ENCODE results near the gene SFT2D3. TPM values are rescaled to one million over a fixed set of nuclear protein-coding genes. Genes with fewer than 3 reads are reported as not detected.
A peak's percentile ranks its signal among the peaks of the same experiment; 100 is the strongest.

The SFT2D3 gene
- total RNA-seq, 1 donor from 2014 or later: 5.7 TPM

DNA sequence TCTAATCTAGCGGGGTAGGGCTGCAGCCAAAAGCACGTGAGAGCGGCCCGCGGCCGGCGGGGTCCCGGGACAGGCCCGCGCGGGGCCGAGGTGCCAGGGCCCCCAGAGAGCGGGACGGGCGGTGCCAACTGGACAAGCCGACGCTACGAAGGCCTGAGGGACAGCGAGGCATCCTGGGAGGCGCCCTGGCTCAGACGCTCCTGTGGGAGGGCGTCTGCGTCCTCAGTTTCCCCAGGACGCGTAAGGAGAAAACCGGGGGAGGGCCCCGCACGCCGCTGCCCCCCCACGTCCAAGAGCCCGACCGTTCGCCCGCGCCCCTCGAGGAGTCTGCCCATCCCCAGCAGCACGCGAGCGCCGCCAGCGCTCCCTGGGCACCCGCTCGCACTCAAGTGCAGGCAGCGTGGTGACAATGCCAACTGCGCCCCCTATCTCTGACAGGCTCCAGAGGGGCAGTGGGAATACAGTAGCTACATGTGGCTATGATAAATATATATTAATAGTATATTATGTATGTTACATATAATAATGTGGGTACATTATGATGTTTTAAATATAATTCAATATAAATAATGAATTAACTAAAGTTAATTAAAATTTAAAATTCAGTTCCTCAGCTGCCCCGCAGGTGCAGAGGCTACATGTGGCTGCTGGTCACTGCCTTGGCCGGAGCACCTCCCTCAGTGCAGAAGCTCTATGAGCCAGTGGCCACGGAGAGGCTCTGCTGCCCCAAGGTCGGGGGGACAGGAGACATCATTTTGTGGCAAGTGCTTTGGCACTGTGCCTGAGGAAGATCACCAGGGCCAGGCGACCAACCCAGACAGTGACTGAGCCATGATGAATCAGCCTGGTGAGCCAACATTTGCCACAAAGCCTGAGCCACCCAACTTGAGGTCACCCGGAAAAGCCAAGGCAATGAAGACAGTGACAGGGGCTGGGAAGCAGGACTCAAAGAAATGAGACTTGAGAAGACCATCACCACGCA, 5.5 kb upstream of the SFT2D3 start:
- TF ChIP-seq, protein P1, sequence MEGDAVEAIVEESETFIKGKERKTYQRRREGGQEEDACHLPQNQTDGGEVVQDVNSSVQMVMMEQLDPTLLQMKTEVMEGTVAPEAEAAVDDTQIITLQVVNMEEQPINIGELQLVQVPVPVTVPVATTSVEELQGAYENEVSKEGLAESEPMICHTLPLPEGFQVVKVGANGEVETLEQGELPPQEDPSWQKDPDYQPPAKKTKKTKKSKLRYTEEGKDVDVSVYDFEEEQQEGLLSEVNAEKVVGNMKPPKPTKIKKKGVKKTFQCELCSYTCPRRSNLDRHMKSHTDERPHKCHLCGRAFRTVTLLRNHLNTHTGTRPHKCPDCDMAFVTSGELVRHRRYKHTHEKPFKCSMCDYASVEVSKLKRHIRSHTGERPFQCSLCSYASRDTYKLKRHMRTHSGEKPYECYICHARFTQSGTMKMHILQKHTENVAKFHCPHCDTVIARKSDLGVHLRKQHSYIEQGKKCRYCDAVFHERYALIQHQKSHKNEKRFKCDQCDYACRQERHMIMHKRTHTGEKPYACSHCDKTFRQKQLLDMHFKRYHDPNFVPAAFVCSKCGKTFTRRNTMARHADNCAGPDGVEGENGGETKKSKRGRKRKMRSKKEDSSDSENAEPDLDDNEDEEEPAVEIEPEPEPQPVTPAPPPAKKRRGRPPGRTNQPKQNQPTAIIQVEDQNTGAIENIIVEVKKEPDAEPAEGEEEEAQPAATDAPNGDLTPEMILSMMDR (conservative IDR thresholded peaks at IDR 0.05; ENCODE audit: low read depth, low read length): peak; percentile 61
- H3K4me3 ChIP-seq (ENCODE audit: low read depth, low read length): peak overlapping the region; percentile 40

DNA sequence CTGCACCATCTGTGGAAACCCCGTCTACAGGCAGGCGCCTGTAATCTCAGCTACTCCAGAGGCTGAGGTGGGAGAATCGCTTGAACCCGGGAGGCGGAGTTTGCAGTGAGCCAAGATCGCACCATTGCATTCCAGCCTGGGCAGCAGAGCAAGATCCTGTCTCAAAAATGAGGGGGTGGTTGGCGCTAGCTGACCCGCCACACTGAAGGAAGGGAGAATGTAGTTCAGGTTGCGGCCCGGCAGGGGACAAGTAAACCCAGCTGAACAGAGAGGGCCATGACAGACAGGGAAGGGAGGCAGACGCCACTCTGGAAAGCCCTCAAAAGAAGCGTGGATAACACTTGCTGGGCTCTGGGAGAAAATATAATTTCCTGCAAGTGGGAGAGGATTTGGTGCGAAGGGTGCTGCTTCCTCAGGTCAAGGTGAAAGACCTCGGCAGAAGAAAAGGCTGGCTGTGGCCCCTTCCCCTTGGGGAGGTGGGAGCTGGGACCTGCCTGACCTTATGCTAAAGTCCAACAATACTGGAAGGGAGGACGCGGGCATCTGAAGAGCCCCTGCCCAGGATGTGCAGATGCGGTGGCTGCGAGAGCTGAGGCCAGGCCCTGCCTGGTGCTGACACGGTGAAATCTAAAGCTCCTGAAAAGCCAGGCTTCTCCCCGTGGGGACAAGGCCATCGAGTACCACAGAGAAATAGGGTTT, 3.7 kb upstream of the SFT2D3 start:
- H3K4me3 ChIP-seq (ENCODE audit: low read depth, low read length): no peak overlapping the region
- TF ChIP-seq, protein P1 (conservative IDR thresholded peaks at IDR 0.05; ENCODE audit: low read depth, low read length): no peak
- no peak for DNase-seq (ENCODE audit: low read depth)

More for the DNA sequence above, 5.5 kb upstream of the SFT2D3 start:
- DNase-seq (ENCODE audit: low read depth): no peak

- no peak overlapping the region for H3K4me3 ChIP-seq (ENCODE audit: low read depth, low read length)
- TF ChIP-seq, protein P1 (conservative IDR thresholded peaks at IDR 0.05; ENCODE audit: low read depth, low read length): no peak
- no peak for DNase-seq (ENCODE audit: low read depth)
Observed at GRCh38 chr2:127698553-127699355, 2.5 kb upstream of the SFT2D3 start.

- H3K4me3 ChIP-seq (ENCODE audit: low read depth, low read length): peak overlapping the region; percentile 67
- no peak for DNase-seq (ENCODE audit: low read depth)
- TF ChIP-seq, protein P1 (conservative IDR thresholded peaks at IDR 0.05; ENCODE audit: low read depth, low read length): no peak
Observed at GRCh38 chr2:127700527-127701192, 637 bp upstream of the SFT2D3 start.

DNA sequence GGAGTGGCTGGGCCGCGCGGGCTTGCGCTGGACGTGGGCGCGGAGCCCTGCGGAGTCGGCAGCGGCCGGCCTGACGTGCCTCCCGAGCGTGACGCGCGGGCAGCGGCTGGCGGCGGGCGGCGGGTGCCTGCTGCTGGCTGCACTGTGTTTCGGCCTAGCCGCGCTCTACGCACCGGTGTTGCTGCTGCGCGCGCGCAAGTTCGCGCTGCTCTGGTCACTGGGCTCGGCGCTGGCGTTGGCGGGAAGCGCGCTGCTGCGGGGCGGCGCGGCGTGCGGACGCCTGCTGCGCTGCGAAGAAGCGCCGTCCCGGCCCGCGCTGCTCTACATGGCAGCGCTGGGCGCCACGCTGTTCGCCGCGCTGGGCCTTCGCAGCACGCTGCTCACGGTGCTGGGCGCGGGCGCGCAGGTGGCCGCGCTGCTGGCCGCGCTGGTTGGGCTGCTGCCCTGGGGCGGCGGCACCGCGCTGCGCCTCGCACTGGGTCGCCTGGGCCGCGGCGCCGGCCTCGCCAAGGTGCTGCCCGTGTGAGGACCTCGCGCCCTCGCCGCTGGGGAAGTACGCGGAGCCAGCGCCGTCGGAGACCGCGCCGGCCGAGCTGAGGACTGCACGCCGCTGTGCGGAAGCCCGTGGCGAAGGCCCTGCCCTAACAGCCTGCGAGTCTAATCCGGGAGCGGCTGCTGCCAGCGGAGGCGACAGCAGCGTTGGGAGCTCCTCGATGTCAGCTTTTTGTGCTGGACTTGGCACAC, 526 bp downstream of the SFT2D3 start:
- peak overlapping the region; percentile 67 for H3K4me3 ChIP-seq (ENCODE audit: low read depth, low read length)
- no peak for DNase-seq (ENCODE audit: low read depth)
- TF ChIP-seq, protein P1 (conservative IDR thresholded peaks at IDR 0.05; ENCODE audit: low read depth, low read length): no peak
